ENCODE data around the gene HLA-C.

DNA sequence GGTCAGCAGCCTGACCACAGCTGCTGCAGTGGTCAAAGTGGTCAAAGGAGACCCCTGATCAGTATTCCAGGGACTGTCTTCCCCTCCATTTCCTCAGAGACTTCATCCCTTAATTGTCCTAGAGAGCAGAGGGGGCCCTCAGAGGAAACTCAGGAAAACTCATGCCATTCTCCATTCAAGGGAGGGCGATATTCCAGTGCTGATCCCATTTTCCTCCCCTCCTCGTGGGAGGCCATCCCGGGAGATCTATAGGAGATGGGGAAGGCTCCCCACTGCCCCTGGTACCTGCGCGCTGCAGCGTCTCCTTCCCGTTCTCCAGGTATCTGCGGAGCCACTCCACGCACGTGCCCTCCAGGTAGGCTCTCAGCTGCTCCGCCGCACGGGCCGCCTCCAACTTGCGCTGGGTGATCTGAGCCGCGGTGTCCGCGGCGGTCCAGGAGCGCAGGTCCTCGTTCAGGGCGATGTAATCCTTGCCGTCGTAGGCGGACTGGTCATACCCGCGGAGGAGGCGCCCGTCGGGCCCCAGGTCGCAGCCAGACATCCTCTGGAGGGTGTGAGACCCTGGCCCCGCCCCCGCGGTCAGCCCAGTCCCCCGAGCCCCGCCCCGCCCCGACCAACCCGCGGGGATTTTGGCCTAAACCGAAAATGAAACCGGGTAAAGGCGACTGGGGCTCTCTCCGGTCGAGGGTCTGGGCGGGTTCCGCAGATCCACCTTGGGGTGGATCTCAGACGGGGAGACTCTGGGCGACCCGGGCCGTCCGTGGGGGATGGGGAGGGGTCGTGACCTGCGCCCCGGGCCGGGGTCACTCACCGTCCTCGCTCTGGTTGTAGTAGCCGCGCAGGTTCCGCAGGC lies 878 bp downstream of the HLA-C start:
- TF ChIP-seq TAF1 (IDR thresholded peaks at IDR 0.05; ENCODE audit: borderline replicate concordance, low read depth, low read length) (no peak), POLR2A (IDR thresholded peaks at IDR 0.05; ENCODE audit: low read depth, low read length) (0 out of 2 replicates have a peak, but pooled peaks have one; percentile 7), POLR2AphosphoS5 (IDR thresholded peaks at IDR 0.05; ENCODE audit: low read depth, low read length) (peak; percentile 21)
